ENCODE measurements around the gene PDSS2. TPM values are rescaled to one million over a fixed set of nuclear protein-coding genes. Genes with fewer than 3 reads are reported as not detected.

Gene PDSS2
- total and polyA plus RNA-seq, 2 of the 8 experiments (the other 6 are each of a cell fraction or from before 2014, with no cell fraction given) = 10.7 to 16.1 TPM

- peak overlapping the region; percentile 97 for H2BK120ac ChIP-seq (replicated peaks; ENCODE audit: low read depth, low read length)
- peak overlapping the region; percentile 65; the same call in 1 of the 2 replicates for H2BK15ac ChIP-seq (ENCODE audit: low read length)
- H3K56ac ChIP-seq (replicated peaks; ENCODE audit: insufficient read length, low read depth, low read length) = peak overlapping the region; percentile 98
- no peak overlapping the region for H2BK20ac ChIP-seq (ENCODE audit: low read length)
- H3K18ac ChIP-seq (ENCODE audit: extremely low read depth, low read length) = peak overlapping the region; percentile 98
- DNase-seq (ENCODE audit: low read depth in 1 of 2, low spot score in 2 of 2) (peak in 1 of 2 experiments; percentile 84), FAIRE-seq (no peak)
- no peak overlapping the region for H3K23ac ChIP-seq (ENCODE audit: insufficient read length)
- H2AK5ac ChIP-seq (ENCODE audit: low read depth, low read length) = peak overlapping the region; percentile 88; the same call in 1 of the 2 replicates
- no peaks in the 10 kb centered on the region for H4K20me1 ChIP-seq (replicated peaks in 1 of 2; ENCODE audit: control insufficient read depth in 1 of 2, insufficient read depth in 2 of 2, low read length in 2 of 2)
- H3K27me3 ChIP-seq (replicated peaks in 1 of 4; ENCODE audit: control insufficient read depth in 3 of 4, extremely low read depth in 1 of 4, insufficient read depth in 3 of 4, low read length in 3 of 4) = no peaks in the 10 kb centered on the region
- H3K79me1 ChIP-seq (ENCODE audit: low read depth, low read length) = no peaks in the 10 kb centered on the region
- POLR2A ChIA-PET (ENCODE audit: partially characterized antibody) = interaction anchor here (0.7 to 5.2 kb wide), 37 partner anchors 9 to 790 kb away, joined by 3 to 53 read pairs (median 4); partner anchors contain the start of genes ATG5 and MTRES1
- peak overlapping the region; percentile 53 to 76 (median 62) for H3K4me3 ChIP-seq (ENCODE audit: extremely low read depth in 1 of 4, insufficient read depth in 2 of 4, low read depth in 3 of 4, low read length in 4 of 4)
- no peak overlapping the region for H3K14ac ChIP-seq (ENCODE audit: insufficient read length)
- CTCF ChIA-PET (ENCODE audit: partially characterized antibody) = interaction anchor here (0.5 to 1.6 kb wide), 11 partner anchors 8 to 560 kb away, joined by 3 to 9 read pairs (median 3); partner anchors contain the start of gene PDSS2
- H4K8ac ChIP-seq (ENCODE audit: extremely low read depth, insufficient read depth, low read length) = peak overlapping the region; percentile 97
- H3K36me3 ChIP-seq (ENCODE audit: control insufficient read depth in 2 of 4, insufficient read depth in 4 of 4, low read length in 3 of 4) = peaks cover 0 to 5% (median 0%) of the 10 kb centered on the region in 4 experiments; a peak in 1 of 8 replicates
- H3K27ac ChIP-seq (ENCODE audit: low read depth, low read length) = peak overlapping the region; percentile 99
- peaks cover 4 to 33% of the 10 kb centered on the region in 2 experiments for H3K79me2 ChIP-seq (ENCODE audit: control insufficient read depth in 1 of 2, insufficient read depth in 2 of 2, low read length in 2 of 2)
- H4K91ac ChIP-seq (replicated peaks; ENCODE audit: insufficient read length, low read length) = peak overlapping the region; percentile 98
- no peaks in the 10 kb centered on the region for H3K9me3 ChIP-seq (ENCODE audit: insufficient read depth in 2 of 2, low read depth in 1 of 2, low read length in 1 of 2)
- H2BK12ac ChIP-seq (ENCODE audit: low read depth, low read length) = peak overlapping the region; percentile 68; the same call in 1 of the 2 replicates
- peaks cover 11 to 17% (median 14%) of the 10 kb centered on the region in 4 experiments for H3K4me1 ChIP-seq (replicated peaks in 1 of 4; ENCODE audit: control insufficient read depth in 3 of 4, insufficient read depth in 4 of 4, low read length in 3 of 4)
- peak overlapping the region; percentile 77 to 90 for H3K4me2 ChIP-seq (ENCODE audit: insufficient read depth in 1 of 2, low read depth in 2 of 2, low read length in 2 of 2)
- H2AFZ ChIP-seq (ENCODE audit: low read length) = no peak overlapping the region
- peak overlapping the region; percentile 93 for H3K4ac ChIP-seq (replicated peaks; ENCODE audit: insufficient read length, low read depth, low read length)
- H3K23me2 ChIP-seq (ENCODE audit: low read depth, low read length) = peaks cover 9% of the 10 kb centered on the region
- H3K9ac ChIP-seq (replicated peaks in 1 of 4; ENCODE audit: extremely low read depth in 1 of 4, low read depth in 3 of 4, low read length in 3 of 4) = peak overlapping the region; percentile 85 to 98 (median 91)
- WGBS, 2 experiments (ENCODE audit: extremely low coverage in 1 of 2, insufficient coverage in 1 of 2, insufficient read length in 1 of 2, insufficient replicate concordance in 2 of 2, low coverage in 1 of 2, low lambda C conversion rate in 2 of 2, missing lambda C conversion rate in 1 of 2) = 3% methylated on average over 39 of the region's 45 CpGs; no CpG with 5 or more reads in 1 of the 2 experiments
- H4K5ac ChIP-seq (ENCODE audit: insufficient read length, low read depth, low read length) = peak overlapping the region; percentile 92
- H2BK5ac ChIP-seq (ENCODE audit: low read depth, low read length) = peak overlapping the region; percentile 99
- peak; percentile 94 for TF ChIP-seq TAF7 (optimal IDR thresholded peaks at IDR 0.05; ENCODE audit: borderline replicate concordance, low read depth, low read length)
- TF ChIP-seq EGR1 (IDR thresholded peaks at IDR 0.05; ENCODE audit: borderline replicate concordance, low read depth, low read length) = peak; percentile 36; the same call in 1 of the 2 replicates
- TF ChIP-seq SIRT6 (IDR thresholded peaks at IDR 0.05; ENCODE audit: low read length) = no peak
- 0 out of 3 replicates have a peak, but pooled peaks of 1 of the 2 experiments have one; percentile 5 for TF ChIP-seq EP300 (IDR thresholded peaks at IDR 0.05; ENCODE audit: borderline replicate concordance in 1 of 2, low read depth in 2 of 2, low read length in 2 of 2)
Measured at GRCh38 chr6:107115695-107116327, 343.6 kb downstream of the PDSS2 start.
